Measurements from ENCODE around the gene SUCLG2. TPM values are rescaled to one million over a fixed set of nuclear protein-coding genes. Genes with fewer than 3 reads are reported as not detected.

SUCLG2 gene
- total and polyA plus RNA-seq, 7 donors, result 63.7 to 102 (median 90.5) TPM

- H3K9me3 ChIP-seq, result no peaks in the 10 kb centered on the region
- H3K36me3 ChIP-seq (ENCODE audit: insufficient read depth in 1 of 2, low read depth in 1 of 2), result peaks cover 16 to 35% of the 10 kb centered on the region in 2 donors
- H3K4me3 ChIP-seq, result no peak overlapping the region
- no peak for ATAC-seq
- no peak for TF ChIP-seq CTCF (IDR thresholded peaks at IDR 0.05)
- intact Hi-C loops (cut with DNase I), result no loop called here
- WGBS, 3 donors, result 90 to 95% (median 94%) methylated on average over 1 of the region's 1 CpG
- H3K27me3 ChIP-seq (ENCODE audit: insufficient read depth in 3 of 3, low read length in 2 of 3), result no peaks in the 10 kb centered on the region
- no peak overlapping the region for H3K27ac ChIP-seq
- H3K4me1 ChIP-seq, result no peaks in the 10 kb centered on the region
- no peak for DNase-seq
These were observed 36.9 kb downstream of the SUCLG2 start for GRCh38 chr3:67617518-67617917.

- H3K27me3 ChIP-seq (ENCODE audit: insufficient read depth in 3 of 3, low read length in 2 of 3), result no peaks in the 10 kb centered on the region
- WGBS, 3 donors, result 82 to 91% (median 86%) methylated on average over 2 of the region's 2 CpGs
- ATAC-seq, result no peak
- intact Hi-C loops (cut with DNase I), result no loop called here
- no peak for DNase-seq
- H3K27ac ChIP-seq, result no peak overlapping the region
- peaks cover 16 to 32% of the 10 kb centered on the region in 2 donors for H3K36me3 ChIP-seq (ENCODE audit: insufficient read depth in 1 of 2, low read depth in 1 of 2)
- H3K4me1 ChIP-seq, result no peaks in the 10 kb centered on the region
- no peak overlapping the region for H3K4me3 ChIP-seq
- no peaks in the 10 kb centered on the region for H3K9me3 ChIP-seq
- TF ChIP-seq CTCF (IDR thresholded peaks at IDR 0.05), result no peak
These were observed 38.4 kb downstream of the SUCLG2 start for GRCh38 chr3:67616046-67616445.

GRCh38 chr3:67614195-67614594 lies 40.2 kb downstream of the SUCLG2 start:
- intact Hi-C loops (cut with DNase I), result no loop called here
- Histone ChIP-seq H3K4me3 (no peak overlapping the region), H3K36me3 (ENCODE audit: insufficient read depth in 1 of 2, low read depth in 1 of 2) (peaks cover 14 to 31% of the 10 kb centered on the region in 2 donors), H3K9me3 (no peaks in the 10 kb centered on the region), H3K27me3 (ENCODE audit: insufficient read depth in 3 of 3, low read length in 2 of 3) (no peaks in the 10 kb centered on the region), H3K27ac (no peak overlapping the region), H3K4me1 (no peaks in the 10 kb centered on the region)
- ATAC-seq, result no peak
- TF ChIP-seq CTCF (IDR thresholded peaks at IDR 0.05), result no peak
- no peak for DNase-seq
- 71 to 75% (median 72%) methylated on average over 3 of the region's 3 CpGs for WGBS, 3 donors

GRCh38 chr3:67610458-67610857 lies 44.0 kb downstream of the SUCLG2 start:
- H3K36me3 ChIP-seq (ENCODE audit: insufficient read depth in 1 of 2, low read depth in 1 of 2), result peaks cover 2 to 46% of the 10 kb centered on the region in 2 donors
- WGBS, 3 donors, result 79 to 88% (median 86%) methylated on average over 1 of the region's 1 CpG
- H3K27me3 ChIP-seq (ENCODE audit: insufficient read depth in 3 of 3, low read length in 2 of 3), result no peaks in the 10 kb centered on the region
- no peak overlapping the region for H3K4me3 ChIP-seq
- intact Hi-C loops (cut with DNase I), result no loop called here
- TF ChIP-seq CTCF (IDR thresholded peaks at IDR 0.05), result no peak
- DNase-seq (no peak), ATAC-seq (peak in 2 of 4 donors; percentile 46 to 58)
- no peak overlapping the region for H3K27ac ChIP-seq
- no peaks in the 10 kb centered on the region for H3K4me1 ChIP-seq
- no peaks in the 10 kb centered on the region for H3K9me3 ChIP-seq

GRCh38 chr3:67609709-67610108 lies 44.7 kb downstream of the SUCLG2 start:
- Histone ChIP-seq H3K9me3 (no peaks in the 10 kb centered on the region), H3K36me3 (ENCODE audit: insufficient read depth in 1 of 2, low read depth in 1 of 2) (peaks cover 2 to 53% of the 10 kb centered on the region in 2 donors)

More at GRCh38 chr3:67609709-67610108, 44.7 kb downstream of the SUCLG2 start:
- intact Hi-C loops (cut with DNase I), result no loop called here
- H3K4me3 ChIP-seq, result no peak overlapping the region
- no peak for TF ChIP-seq CTCF (IDR thresholded peaks at IDR 0.05)
- no peaks in the 10 kb centered on the region for H3K4me1 ChIP-seq
- H3K27ac ChIP-seq, result no peak overlapping the region
- ATAC-seq, result no peak
- DNase-seq, result no peak
- H3K27me3 ChIP-seq (ENCODE audit: insufficient read depth in 3 of 3, low read length in 2 of 3), result no peaks in the 10 kb centered on the region

Measured in psoas muscle (tissue), 8 donors.